Panc1 (cell line): ENCODE measurements around the gene ELP5. TPM values are rescaled to one million over a fixed set of nuclear protein-coding genes. Genes with fewer than 3 reads are reported as not detected.

Experiments
- ATAC-seq: fragments of 200-7000 bp; cut with Tn5 transposase; 2 replicates; pipeline ENCODE4 v1.9.1; 2020; ENCODE audit warnings: mild to moderate bottlenecking, moderate library complexity
- BruUV-seq: library from RNA; stranded (reverse); fragments of 400-500 nt; replicated peaks from 2 replicates; lab custom pipeline; 2021; lab: Mats Ljungman, UMichigan
- CTCF ChIA-PET: fragments of 300-600 bp; sonication (Branson Sonifier 250); formaldehyde crosslinking; loops from one replicate; lab custom pipeline; 2022; ENCODE audit warnings: antibody characterized with exemption; lab: Charles Lee
- POLR2A ChIA-PET: fragments of 300-600 bp; sonication (Branson Sonifier 250); formaldehyde crosslinking; loops from one replicate; lab custom pipeline; 2022; ENCODE audit warnings: antibody characterized with exemption; lab: Charles Lee
- DNase-seq: peaks from one replicate; pipeline ENCODE4 v3.0.0-alpha.2; 2010; ENCODE audit warnings: low read depth, low spot score
- H3K27ac ChIP-seq: 2 replicates; pipeline ENCODE4 v1.5.1; 2011; ENCODE audit warnings: mild to moderate bottlenecking, low read length, inconsistent platforms
- H3K27me3 ChIP-seq: fragments of 200-500 bp; sonication (Bioruptor generic); 2 replicates; pipeline ENCODE4 v1.6.0; 2014; ENCODE audit warnings: low read length, inconsistent platforms; ENCODE audit not compliant: control insufficient read depth, insufficient read depth
- H3K36me3 ChIP-seq: fragments of 200-500 bp; sonication (Bioruptor generic); 2 replicates; pipeline ENCODE4 v1.5.1; 2014; ENCODE audit warnings: inconsistent platforms, mild to moderate bottlenecking, low read length, moderate library complexity; ENCODE audit not compliant: control insufficient read depth, insufficient read depth
- H3K4me1 ChIP-seq: 2 replicates; pipeline ENCODE4 v1.5.1; 2011; ENCODE audit warnings: inconsistent platforms, mild to moderate bottlenecking, low read length, moderate library complexity; ENCODE audit not compliant: control insufficient read depth, insufficient read depth
- H3K4me3 ChIP-seq, 2 experiments: 2 replicates each; pipeline ENCODE4 v1.5.1; 2011 to 2012; ENCODE audit warnings: low read depth in 2 of 2, low read length in 2 of 2, mild to moderate bottlenecking in 2 of 2, inconsistent platforms in 1 of 2, moderate library complexity in 1 of 2
- H3K9me3 ChIP-seq: fragments of 200-500 bp; sonication (Bioruptor generic); 2 replicates; pipeline ENCODE4 v1.5.1; 2014; ENCODE audit warnings: low read depth, mild to moderate bottlenecking, inconsistent platforms, low read length, moderate library complexity; ENCODE audit not compliant: control insufficient read depth, insufficient read depth
- CTCF ChIP-seq: fragments of 450-650 bp; IDR thresholded peaks from 2 replicates; pipeline ENCODE4 v1.5.1; 2017; ENCODE audit warnings: mild to moderate bottlenecking
- POLR2AphosphoS5 ChIP-seq: IDR thresholded peaks from 2 replicates; pipeline ENCODE4 v1.6.1; 2012; ENCODE audit warnings: mild to moderate bottlenecking, low read depth, low read length, moderate library complexity
- SIN3A ChIP-seq: IDR thresholded peaks from 2 replicates; pipeline ENCODE4 v1.6.1; 2012; ENCODE audit warnings: low read depth, mild to moderate bottlenecking, low read length, moderate library complexity, borderline replicate concordance; ENCODE audit not compliant: insufficient read depth
- TCF7L2 ChIP-seq: IDR thresholded peaks from 2 replicates; pipeline ENCODE4 v1.6.1; 2011; ENCODE audit warnings: mild to moderate bottlenecking, low read depth, low read length, inconsistent platforms
- in situ Hi-C: cut with HindIII; loops from 2 replicates; pipeline ENCODE4 v1.10.0; 2016; ENCODE audit warnings: low sequenced_read_pairs, low pct_unique_long_range_greater_than_20kb
- intact Hi-C: fragments of 100-400 bp; cut with micrococcal nuclease; formaldehyde crosslinking; loops from one replicate; pipeline ENCODE4 v1.10.0; 2022; ENCODE audit not compliant: unreplicated experiment
- total RNA-seq: library from RNA; stranded (reverse); gene quantifications from one replicate; pipeline ENCODE4 v1.2.1, GENCODE V29; 2021; ENCODE audit not compliant: unreplicated experiment
- TF ChIP-seq, protein P1 (sequence below), 2 experiments: IDR thresholded peaks; 2 replicates each; pipeline ENCODE4 v1.6.1; 2011 to 2012; ENCODE audit warnings: low read depth in 2 of 2, control low read depth in 1 of 2, low read length in 1 of 2, mild to moderate bottlenecking in 1 of 2, moderate library complexity in 1 of 2; ENCODE audit not compliant: insufficient read depth in 1 of 2

Gene ELP5
- total RNA-seq, 1 experiment from 2014 or later: 89.5 TPM

- H3K4me1 ChIP-seq: peaks cover 38% of the 10 kb centered on the region
- intact Hi-C loops (no loop called here), in situ Hi-C loops (no loop called here)
- DNase-seq (no peak), ATAC-seq (peak; percentile 69)
- peaks cover 7% of the 10 kb centered on the region for H3K36me3 ChIP-seq
- no peaks in the 10 kb centered on the region for H3K9me3 ChIP-seq
- TF ChIP-seq SIN3A: peak; percentile 97
- TF ChIP-seq POLR2AphosphoS5: peak; percentile 99
- peak; percentile 80; the same call in 1 of the 2 replicates for TF ChIP-seq TCF7L2
- TF ChIP-seq, protein P1, sequence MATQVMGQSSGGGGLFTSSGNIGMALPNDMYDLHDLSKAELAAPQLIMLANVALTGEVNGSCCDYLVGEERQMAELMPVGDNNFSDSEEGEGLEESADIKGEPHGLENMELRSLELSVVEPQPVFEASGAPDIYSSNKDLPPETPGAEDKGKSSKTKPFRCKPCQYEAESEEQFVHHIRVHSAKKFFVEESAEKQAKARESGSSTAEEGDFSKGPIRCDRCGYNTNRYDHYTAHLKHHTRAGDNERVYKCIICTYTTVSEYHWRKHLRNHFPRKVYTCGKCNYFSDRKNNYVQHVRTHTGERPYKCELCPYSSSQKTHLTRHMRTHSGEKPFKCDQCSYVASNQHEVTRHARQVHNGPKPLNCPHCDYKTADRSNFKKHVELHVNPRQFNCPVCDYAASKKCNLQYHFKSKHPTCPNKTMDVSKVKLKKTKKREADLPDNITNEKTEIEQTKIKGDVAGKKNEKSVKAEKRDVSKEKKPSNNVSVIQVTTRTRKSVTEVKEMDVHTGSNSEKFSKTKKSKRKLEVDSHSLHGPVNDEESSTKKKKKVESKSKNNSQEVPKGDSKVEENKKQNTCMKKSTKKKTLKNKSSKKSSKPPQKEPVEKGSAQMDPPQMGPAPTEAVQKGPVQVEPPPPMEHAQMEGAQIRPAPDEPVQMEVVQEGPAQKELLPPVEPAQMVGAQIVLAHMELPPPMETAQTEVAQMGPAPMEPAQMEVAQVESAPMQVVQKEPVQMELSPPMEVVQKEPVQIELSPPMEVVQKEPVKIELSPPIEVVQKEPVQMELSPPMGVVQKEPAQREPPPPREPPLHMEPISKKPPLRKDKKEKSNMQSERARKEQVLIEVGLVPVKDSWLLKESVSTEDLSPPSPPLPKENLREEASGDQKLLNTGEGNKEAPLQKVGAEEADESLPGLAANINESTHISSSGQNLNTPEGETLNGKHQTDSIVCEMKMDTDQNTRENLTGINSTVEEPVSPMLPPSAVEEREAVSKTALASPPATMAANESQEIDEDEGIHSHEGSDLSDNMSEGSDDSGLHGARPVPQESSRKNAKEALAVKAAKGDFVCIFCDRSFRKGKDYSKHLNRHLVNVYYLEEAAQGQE (IDR thresholded peaks at IDR 0.05; ENCODE audit: insufficient read depth in 1 of 2, low read depth in 2 of 2, low read length in 1 of 2): 0 out of 4 replicates have a peak, but pooled peaks of 1 of the 2 experiments have one; percentile 66
- no peak for TF ChIP-seq CTCF
- H3K4me3 ChIP-seq: peak within 1 kb of the TSS; percentile 87 to 92
- no peaks in the 10 kb centered on the region for H3K27me3 ChIP-seq
- H3K27ac ChIP-seq: peak within 1 kb of the TSS; percentile 99
- POLR2A ChIA-PET: interaction anchor here (0.6 kb wide), 1 partner anchor 61 kb away, joined by 5 read pairs; no protein-coding TSS in a partner anchor
- CTCF ChIA-PET: no interaction called here
- BruUV-seq: no TSS peak
Observed at GRCh38 chr17:7234083-7234951, 17.7 kb upstream of the ELP5 start, which contains the start of gene DVL2. DVL2 (minus strand) TSS chr17:7234517; CDS start chr17:7234262, 255 bp downstream.

- POLR2A ChIA-PET: no interaction called here
- ATAC-seq (no peak), DNase-seq (no peak)
- no peaks in the 10 kb centered on the region for H3K27me3 ChIP-seq
- peak overlapping the region in 1 of 2 experiments; percentile 92; a peak in 3 of 4 replicates for H3K4me3 ChIP-seq
- intact Hi-C loops (no loop called here), in situ Hi-C loops (no loop called here)
- no peaks in the 10 kb centered on the region for H3K9me3 ChIP-seq
- CTCF ChIA-PET: no interaction called here
- peaks cover 7% of the 10 kb centered on the region for H3K36me3 ChIP-seq
- H3K27ac ChIP-seq: peak overlapping the region; percentile 95
- peaks cover 50% of the 10 kb centered on the region for H3K4me1 ChIP-seq
- TF ChIP-seq, protein P1 (IDR thresholded peaks at IDR 0.05; ENCODE audit: insufficient read depth in 1 of 2, low read depth in 2 of 2, low read length in 1 of 2): no peak
- no peak for TF ChIP-seq SIN3A
- TF ChIP-seq POLR2AphosphoS5: no peak
- no peak for TF ChIP-seq TCF7L2
- TF ChIP-seq CTCF: no peak
- BruUV-seq: TSS peak; percentile 44
Observed at GRCh38 chr17:7235693-7236665, 16.0 kb upstream of the ELP5 start.
